ENCODE results near the gene LILRB4.

Gene LILRB4

GRCh38 chr19:54670576-54671357, 8.0 kb downstream of the LILRB4 start:
- TF ChIP-seq SIN3A (IDR thresholded peaks at IDR 0.05; ENCODE audit: borderline replicate concordance, insufficient read depth, low read length) (no peak), POLR2AphosphoS5 (IDR thresholded peaks at IDR 0.05; ENCODE audit: low read depth, low read length) (no peak), FOXP2 (optimal IDR thresholded peaks at IDR 0.05; ENCODE audit: borderline replicate concordance, extremely low read depth, extremely low read length, insufficient read depth) (no peak)

DNA sequence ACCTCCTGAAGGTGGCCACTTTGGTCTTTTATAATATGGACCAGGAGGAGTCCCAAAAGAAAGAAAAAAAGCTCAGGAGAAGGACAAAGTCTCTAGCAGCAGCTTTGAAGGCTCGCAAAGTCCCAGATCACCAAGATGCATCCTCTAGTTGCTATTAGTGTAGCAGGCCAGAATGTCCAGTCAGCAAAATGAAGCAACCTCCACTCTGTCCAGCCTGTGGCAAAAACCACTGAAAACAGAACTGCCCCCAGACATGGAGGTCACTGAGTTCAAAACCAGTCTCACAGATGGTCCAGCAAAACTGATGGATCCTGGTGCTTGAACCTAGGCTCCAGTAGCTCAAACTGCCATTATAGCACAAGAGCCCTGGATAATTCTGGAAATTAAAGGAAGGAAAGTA, 10.4 kb downstream of the LILRB4 start:
- no peak for TF ChIP-seq SIN3A (IDR thresholded peaks at IDR 0.05; ENCODE audit: borderline replicate concordance, insufficient read depth, low read length)
- no peak for TF ChIP-seq TAF1 (IDR thresholded peaks at IDR 0.05; ENCODE audit: borderline replicate concordance, insufficient read depth, low read length)
- no peak for TF ChIP-seq POLR2AphosphoS5 (IDR thresholded peaks at IDR 0.05; ENCODE audit: low read depth, low read length)
- TF ChIP-seq, protein P1, sequence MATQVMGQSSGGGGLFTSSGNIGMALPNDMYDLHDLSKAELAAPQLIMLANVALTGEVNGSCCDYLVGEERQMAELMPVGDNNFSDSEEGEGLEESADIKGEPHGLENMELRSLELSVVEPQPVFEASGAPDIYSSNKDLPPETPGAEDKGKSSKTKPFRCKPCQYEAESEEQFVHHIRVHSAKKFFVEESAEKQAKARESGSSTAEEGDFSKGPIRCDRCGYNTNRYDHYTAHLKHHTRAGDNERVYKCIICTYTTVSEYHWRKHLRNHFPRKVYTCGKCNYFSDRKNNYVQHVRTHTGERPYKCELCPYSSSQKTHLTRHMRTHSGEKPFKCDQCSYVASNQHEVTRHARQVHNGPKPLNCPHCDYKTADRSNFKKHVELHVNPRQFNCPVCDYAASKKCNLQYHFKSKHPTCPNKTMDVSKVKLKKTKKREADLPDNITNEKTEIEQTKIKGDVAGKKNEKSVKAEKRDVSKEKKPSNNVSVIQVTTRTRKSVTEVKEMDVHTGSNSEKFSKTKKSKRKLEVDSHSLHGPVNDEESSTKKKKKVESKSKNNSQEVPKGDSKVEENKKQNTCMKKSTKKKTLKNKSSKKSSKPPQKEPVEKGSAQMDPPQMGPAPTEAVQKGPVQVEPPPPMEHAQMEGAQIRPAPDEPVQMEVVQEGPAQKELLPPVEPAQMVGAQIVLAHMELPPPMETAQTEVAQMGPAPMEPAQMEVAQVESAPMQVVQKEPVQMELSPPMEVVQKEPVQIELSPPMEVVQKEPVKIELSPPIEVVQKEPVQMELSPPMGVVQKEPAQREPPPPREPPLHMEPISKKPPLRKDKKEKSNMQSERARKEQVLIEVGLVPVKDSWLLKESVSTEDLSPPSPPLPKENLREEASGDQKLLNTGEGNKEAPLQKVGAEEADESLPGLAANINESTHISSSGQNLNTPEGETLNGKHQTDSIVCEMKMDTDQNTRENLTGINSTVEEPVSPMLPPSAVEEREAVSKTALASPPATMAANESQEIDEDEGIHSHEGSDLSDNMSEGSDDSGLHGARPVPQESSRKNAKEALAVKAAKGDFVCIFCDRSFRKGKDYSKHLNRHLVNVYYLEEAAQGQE (IDR thresholded peaks at IDR 0.05; ENCODE audit: insufficient read depth in 1 of 2, low read depth in 2 of 2, low read length in 2 of 2), result no peak
- TF ChIP-seq FOXP2 (optimal IDR thresholded peaks at IDR 0.05; ENCODE audit: borderline replicate concordance, extremely low read depth, extremely low read length, insufficient read depth), result no peak

GRCh38 chr19:54674021-54674617, 11.3 kb downstream of the LILRB4 start:
- TF ChIP-seq SIN3A (IDR thresholded peaks at IDR 0.05; ENCODE audit: borderline replicate concordance, insufficient read depth, low read length) (no peak), POLR2AphosphoS5 (IDR thresholded peaks at IDR 0.05; ENCODE audit: low read depth, low read length) (no peak), TAF1 (IDR thresholded peaks at IDR 0.05; ENCODE audit: borderline replicate concordance, insufficient read depth, low read length) (no peak), FOXP2 (optimal IDR thresholded peaks at IDR 0.05; ENCODE audit: borderline replicate concordance, extremely low read depth, extremely low read length, insufficient read depth) (no peak)
- TF ChIP-seq, protein P1 (IDR thresholded peaks at IDR 0.05; ENCODE audit: insufficient read depth in 1 of 2, low read depth in 2 of 2, low read length in 2 of 2), result no peak

- TF ChIP-seq, protein P1 (IDR thresholded peaks at IDR 0.05; ENCODE audit: insufficient read depth in 1 of 2, low read depth in 2 of 2, low read length in 2 of 2), result no peak
- TF ChIP-seq POLR2AphosphoS5 (IDR thresholded peaks at IDR 0.05; ENCODE audit: low read depth, low read length), result no peak
- TF ChIP-seq TAF1 (IDR thresholded peaks at IDR 0.05; ENCODE audit: borderline replicate concordance, insufficient read depth, low read length), result no peak
- no peak for TF ChIP-seq SIN3A (IDR thresholded peaks at IDR 0.05; ENCODE audit: borderline replicate concordance, insufficient read depth, low read length)
- no peak for TF ChIP-seq FOXP2 (optimal IDR thresholded peaks at IDR 0.05; ENCODE audit: borderline replicate concordance, extremely low read depth, extremely low read length, insufficient read depth)
Measured at GRCh38 chr19:54677217-54677616, 14.4 kb downstream of the LILRB4 start.

- TF ChIP-seq, protein P1 (IDR thresholded peaks at IDR 0.05; ENCODE audit: insufficient read depth in 1 of 2, low read depth in 2 of 2, low read length in 2 of 2), result no peak
- TF ChIP-seq SIN3A (IDR thresholded peaks at IDR 0.05; ENCODE audit: borderline replicate concordance, insufficient read depth, low read length), result no peak
- no peak for TF ChIP-seq POLR2AphosphoS5 (IDR thresholded peaks at IDR 0.05; ENCODE audit: low read depth, low read length)
- no peak for TF ChIP-seq TAF1 (IDR thresholded peaks at IDR 0.05; ENCODE audit: borderline replicate concordance, insufficient read depth, low read length)
- TF ChIP-seq FOXP2 (optimal IDR thresholded peaks at IDR 0.05; ENCODE audit: borderline replicate concordance, extremely low read depth, extremely low read length, insufficient read depth), result no peak
Measured at GRCh38 chr19:54682306-54682856, 19.6 kb downstream of the LILRB4 start.

Measured in PFSK-1 (cell line).